COLO829 (cell line): ENCODE results near the gene DUSP3.

Experiments used
- DNase-seq: peaks from one replicate; pipeline ENCODE4 v3.0.0; 2012; ENCODE audit warnings: low spot score

The DUSP3 gene

GRCh38 chr17:43732958-43733357, 45.8 kb downstream of the DUSP3 start:
- no peak for DNase-seq

GRCh38 chr17:43728081-43728480, 50.7 kb downstream of the DUSP3 start:
- DNase-seq = no peak

DNA sequence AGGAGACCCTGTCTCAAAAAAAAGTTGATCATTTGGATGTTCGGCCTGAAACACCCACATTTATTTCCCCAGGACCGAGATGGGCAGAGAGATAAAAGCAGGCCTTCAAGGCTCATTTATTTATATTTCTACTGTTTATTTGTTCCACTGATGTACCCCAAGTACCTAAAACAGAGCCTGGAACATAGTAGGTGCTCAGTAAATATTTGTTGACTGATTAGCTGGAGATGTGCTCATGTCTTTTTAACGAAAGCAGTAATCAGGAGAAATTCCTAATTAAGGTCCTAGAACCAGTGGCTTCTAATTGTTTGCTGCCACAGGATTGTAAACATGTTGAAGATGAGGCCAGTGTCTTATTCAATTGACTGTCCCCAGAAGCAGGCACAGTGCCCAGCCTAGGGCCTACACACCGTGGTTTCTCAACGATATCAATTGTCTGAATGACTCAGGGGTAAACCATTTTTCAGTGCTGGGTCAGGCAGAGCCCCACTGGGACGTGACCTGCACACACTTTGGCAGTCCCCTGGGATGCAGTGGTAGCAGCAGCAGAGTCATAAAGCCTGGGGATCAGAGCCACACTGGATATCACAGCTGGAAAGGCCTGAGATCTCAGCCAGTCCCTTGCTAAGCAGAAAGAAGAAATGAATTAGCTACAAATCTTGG, 54.9 kb downstream of the DUSP3 start:
- peak; percentile 54 for DNase-seq

DNA sequence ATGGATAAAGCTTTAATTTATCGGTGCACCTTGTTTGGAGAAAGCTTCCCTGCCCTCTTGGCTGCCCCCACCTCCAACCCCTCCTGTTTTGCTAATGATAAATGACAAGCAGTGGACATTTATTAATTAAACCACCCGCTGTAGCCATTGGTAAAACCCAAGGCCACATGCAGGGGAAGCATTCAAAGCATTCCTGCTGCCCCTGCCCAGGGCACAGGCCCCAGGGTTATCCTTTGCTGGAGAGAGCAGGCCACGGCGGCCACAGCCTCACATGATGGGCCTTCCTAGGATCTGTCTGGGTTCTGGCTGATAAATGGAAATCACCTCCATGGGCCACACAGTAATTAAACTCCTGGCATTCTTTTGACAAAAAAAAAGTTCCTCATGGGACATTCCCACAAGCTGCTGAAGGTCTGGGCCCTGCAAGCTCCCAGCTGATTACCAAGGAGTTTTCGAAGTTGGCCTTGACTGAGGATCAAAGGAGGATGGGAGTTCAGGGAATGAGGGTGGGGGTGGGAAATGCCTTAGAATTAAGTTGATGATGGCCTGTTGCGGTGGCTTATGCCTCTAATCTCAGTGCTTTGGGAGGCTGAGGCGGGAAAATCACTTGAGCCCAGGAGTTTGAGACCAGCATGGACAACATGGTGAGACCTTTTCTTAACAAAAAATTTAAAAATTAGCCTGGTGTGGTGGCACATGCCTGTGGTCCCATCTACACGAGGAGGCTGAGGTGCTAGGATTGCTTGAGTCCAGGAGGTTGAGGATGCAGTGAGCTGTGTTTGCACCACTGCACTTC, 55.7 kb downstream of the DUSP3 start:
- no peak for DNase-seq

DNA sequence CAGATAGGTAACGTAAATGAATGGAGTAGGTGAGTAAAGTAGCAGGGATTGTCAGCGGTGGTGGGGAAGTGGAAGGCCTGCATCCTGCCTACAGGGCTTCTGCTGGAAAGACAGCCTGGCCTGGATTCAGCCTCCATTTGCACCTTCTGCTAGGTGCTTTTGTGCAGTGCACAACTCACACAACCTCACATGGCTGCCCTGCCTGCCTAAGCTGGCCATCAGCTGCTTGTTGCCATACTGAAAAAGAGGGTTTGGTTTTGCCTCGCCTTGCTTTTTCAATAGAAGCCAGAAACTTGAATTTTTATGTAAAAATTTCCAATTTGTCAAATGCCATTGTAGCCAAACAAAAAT, 56.5 kb downstream of the DUSP3 start:
- no peak for DNase-seq

- DNase-seq = no peak
These were observed 57.1 kb downstream of the DUSP3 start for GRCh38 chr17:43721537-43722268.

DNA sequence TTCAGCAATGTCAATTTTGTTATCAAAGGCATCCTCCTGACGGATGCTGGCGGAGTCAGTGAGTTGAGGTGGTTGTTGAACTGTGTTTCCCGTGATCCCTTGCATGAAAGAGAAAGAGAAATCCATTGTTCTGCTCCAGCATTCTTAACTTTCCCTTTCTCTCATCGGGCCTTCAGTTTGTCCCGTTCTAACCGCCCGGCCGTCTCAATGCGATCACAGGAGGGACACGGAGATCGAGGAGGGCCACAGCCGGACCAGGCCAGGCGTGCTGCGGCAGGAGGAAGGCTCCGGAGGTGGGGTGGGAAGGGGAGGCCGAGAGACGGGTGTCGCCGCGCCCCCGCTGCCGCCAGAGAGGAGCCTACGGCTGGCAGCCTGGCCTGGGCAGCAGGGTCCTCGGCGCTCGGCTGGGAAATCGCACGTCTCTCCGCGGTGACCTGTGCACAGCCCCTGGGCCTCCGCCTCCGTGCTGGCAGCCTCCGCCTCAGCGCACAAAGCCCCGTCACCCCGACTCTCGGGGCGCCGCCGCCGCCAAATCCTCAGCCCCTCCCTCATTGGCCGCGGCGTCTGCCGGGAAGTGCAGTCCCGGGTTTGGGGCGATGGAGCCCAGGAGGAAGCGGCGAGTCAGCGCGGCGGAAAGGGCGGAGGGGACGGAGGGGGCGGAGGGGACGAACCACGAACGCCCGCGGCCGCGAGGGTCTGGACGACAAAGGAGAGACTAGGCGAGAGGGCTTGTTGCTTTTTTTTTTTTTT, 58.3 kb downstream of the DUSP3 start:
- DNase-seq = no peak

DNA sequence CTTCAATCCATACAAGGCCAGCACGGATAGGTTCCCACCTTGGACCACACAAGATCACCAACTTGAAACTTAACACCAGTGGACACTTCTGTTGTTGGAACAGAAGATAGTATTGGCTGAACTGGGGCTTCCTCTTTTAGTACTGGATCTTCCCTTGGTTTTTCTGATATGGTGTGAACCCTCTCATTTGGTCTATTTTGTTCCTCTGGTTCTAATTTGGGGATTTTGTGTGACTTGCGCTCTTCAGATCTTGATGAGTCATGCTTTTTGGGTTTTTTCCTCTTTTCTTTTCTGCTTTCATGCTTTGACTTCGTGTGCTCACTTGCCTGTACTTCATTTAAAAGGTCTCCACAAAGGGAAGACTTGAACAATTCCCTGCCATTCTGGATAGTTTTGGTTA, 59.2 kb downstream of the DUSP3 start:
- no peak for DNase-seq

GRCh38 chr17:43718544-43718943, 60.2 kb downstream of the DUSP3 start:
- no peak for DNase-seq

GRCh38 chr17:43717913-43718312, 60.9 kb downstream of the DUSP3 start:
- DNase-seq = no peak
